Measurements from ENCODE around the gene COQ10A.

Gene COQ10A

GRCh38 chr12:56244494-56244893 lies 22.2 kb upstream of the COQ10A start:
- Histone ChIP-seq H3K9ac (ENCODE audit: low read length) (no peak overlapping the region), H3K4me1 (ENCODE audit: low read length) (no peaks in the 10 kb centered on the region), H3K27me3 (ENCODE audit: low read depth, low read length) (no peaks in the 10 kb centered on the region), H4K20me1 (ENCODE audit: insufficient read depth, low read length) (no peaks in the 10 kb centered on the region), H3K9me3 (ENCODE audit: insufficient read depth, low read length) (no peaks in the 10 kb centered on the region), H3K36me3 (replicated peaks; ENCODE audit: low read depth, low read length) (peaks cover 52% of the 10 kb centered on the region), H3K79me2 (ENCODE audit: low read length) (no peaks in the 10 kb centered on the region), H2AFZ (ENCODE audit: low read depth, low read length) (no peak overlapping the region), H3K4me2 (ENCODE audit: low read length) (no peak overlapping the region), H3K27ac (ENCODE audit: low read length) (no peak overlapping the region), H3K4me3 (ENCODE audit: low read length) (no peak overlapping the region)
- TF ChIP-seq EZH2phosphoT487 (IDR thresholded peaks at IDR 0.05; ENCODE audit: low read depth), result no peak
- no peak for TF ChIP-seq CTCF (IDR thresholded peaks at IDR 0.05; ENCODE audit: low read depth, low read length)

GRCh38 chr12:56247923-56248322 lies 18.8 kb upstream of the COQ10A start:
- Histone ChIP-seq H3K4me3 (ENCODE audit: low read length) (no peak overlapping the region), H3K79me2 (ENCODE audit: low read length) (no peaks in the 10 kb centered on the region), H3K36me3 (replicated peaks; ENCODE audit: low read depth, low read length) (peaks cover 49% of the 10 kb centered on the region), H3K4me1 (ENCODE audit: low read length) (no peaks in the 10 kb centered on the region), H3K9ac (ENCODE audit: low read length) (no peak overlapping the region), H3K4me2 (ENCODE audit: low read length) (no peak overlapping the region), H3K27me3 (ENCODE audit: low read depth, low read length) (no peaks in the 10 kb centered on the region), H3K9me3 (ENCODE audit: insufficient read depth, low read length) (no peaks in the 10 kb centered on the region), H3K27ac (ENCODE audit: low read length) (no peak overlapping the region), H4K20me1 (ENCODE audit: insufficient read depth, low read length) (no peaks in the 10 kb centered on the region), H2AFZ (ENCODE audit: low read depth, low read length) (no peak overlapping the region)
- TF ChIP-seq EZH2phosphoT487 (IDR thresholded peaks at IDR 0.05; ENCODE audit: low read depth) (no peak), CTCF (IDR thresholded peaks at IDR 0.05; ENCODE audit: low read depth, low read length) (no peak)

- peaks cover 54% of the 10 kb centered on the region for H3K36me3 ChIP-seq (replicated peaks; ENCODE audit: low read depth, low read length)
- H3K27me3 ChIP-seq (ENCODE audit: low read depth, low read length), result no peaks in the 10 kb centered on the region
- H3K79me2 ChIP-seq (ENCODE audit: low read length), result no peaks in the 10 kb centered on the region
- H2AFZ ChIP-seq (ENCODE audit: low read depth, low read length), result no peak overlapping the region
- no peak overlapping the region for H3K4me2 ChIP-seq (ENCODE audit: low read length)
- no peaks in the 10 kb centered on the region for H4K20me1 ChIP-seq (ENCODE audit: insufficient read depth, low read length)
- H3K9ac ChIP-seq (ENCODE audit: low read length), result no peak overlapping the region
- H3K4me1 ChIP-seq (ENCODE audit: low read length), result no peaks in the 10 kb centered on the region
- no peak overlapping the region for H3K27ac ChIP-seq (ENCODE audit: low read length)
- TF ChIP-seq EZH2phosphoT487 (IDR thresholded peaks at IDR 0.05; ENCODE audit: low read depth), result no peak
- TF ChIP-seq CTCF (IDR thresholded peaks at IDR 0.05; ENCODE audit: low read depth, low read length), result no peak
- H3K4me3 ChIP-seq (ENCODE audit: low read length), result no peak overlapping the region
- no peaks in the 10 kb centered on the region for H3K9me3 ChIP-seq (ENCODE audit: insufficient read depth, low read length)
Observed at GRCh38 chr12:56248711-56249110, 18.0 kb upstream of the COQ10A start.

- H2AFZ ChIP-seq (ENCODE audit: low read depth, low read length), result no peak overlapping the region
- no peak overlapping the region for H3K9ac ChIP-seq (ENCODE audit: low read length)
- H3K36me3 ChIP-seq (replicated peaks; ENCODE audit: low read depth, low read length), result peaks cover 60% of the 10 kb centered on the region
- TF ChIP-seq CTCF (IDR thresholded peaks at IDR 0.05; ENCODE audit: low read depth, low read length) (no peak), EZH2phosphoT487 (IDR thresholded peaks at IDR 0.05; ENCODE audit: low read depth) (no peak)
- no peaks in the 10 kb centered on the region for H3K9me3 ChIP-seq (ENCODE audit: insufficient read depth, low read length)
- peaks cover 16% of the 10 kb centered on the region for H3K79me2 ChIP-seq (ENCODE audit: low read length)
- H3K4me3 ChIP-seq (ENCODE audit: low read length), result no peak overlapping the region
- no peaks in the 10 kb centered on the region for H3K27me3 ChIP-seq (ENCODE audit: low read depth, low read length)
- no peaks in the 10 kb centered on the region for H4K20me1 ChIP-seq (ENCODE audit: insufficient read depth, low read length)
- H3K4me2 ChIP-seq (ENCODE audit: low read length), result no peak overlapping the region
- H3K27ac ChIP-seq (ENCODE audit: low read length), result no peak overlapping the region
- H3K4me1 ChIP-seq (ENCODE audit: low read length), result peaks cover 6% of the 10 kb centered on the region
Observed at GRCh38 chr12:56252649-56253048, 14.1 kb upstream of the COQ10A start.
